H1 (cell line): ENCODE measurements around the gene GLT8D2. TPM values are rescaled to one million over a fixed set of nuclear protein-coding genes. Genes with fewer than 3 reads are reported as not detected.

Experiments
- CHD1 ChIP-seq: IDR thresholded peaks from 2 replicates; pipeline ENCODE4 v1.6.1; 2012; ENCODE audit warnings: low read depth, low read length, improper control_type of control experiment
- SUZ12 ChIP-seq: fragments of 200-600 bp; sonication (generic); IDR thresholded peaks from 2 replicates; pipeline ENCODE4 v1.6.1; 2012; ENCODE audit warnings: mild to moderate bottlenecking, inconsistent platforms, low read length, moderate library complexity, mixed read lengths
- polyA plus RNA-seq, 7 experiments: library from polyadenylated mRNA; depleted of rRNA in 3 of 7; stranded (reverse) in 5 of 7; unstranded in 2 of 7; fragments of >200 nt in 5 of 7; fragments of 200-250 nt in 2 of 7; gene quantifications; 1 replicate in 5 of 7; 2 replicates in 1 of 7; 4 replicates in 1 of 7; pipeline versions ENCODE4 v1.2.1 to v1.2.3, GENCODE V29; 2011 to 2013; ENCODE audit warnings: missing spikeins in 2 of 7, mixed read lengths in 2 of 7
- total RNA-seq: library from RNA; stranded (reverse); fragmentation: NEBNext Ultra II Directional; extraction: Animal tissue kit (Norgen Biotek cat#: 25700); gene quantifications from 2 replicates; pipeline ENCODE4 v1.2.1, GENCODE V29; 2021

GLT8D2 gene
- total and polyA plus RNA-seq, 2 of the 8 experiments (the other 6 are each of a cell fraction or from before 2014, with no cell fraction given), result 6.8 to 9.8 TPM

DNA sequence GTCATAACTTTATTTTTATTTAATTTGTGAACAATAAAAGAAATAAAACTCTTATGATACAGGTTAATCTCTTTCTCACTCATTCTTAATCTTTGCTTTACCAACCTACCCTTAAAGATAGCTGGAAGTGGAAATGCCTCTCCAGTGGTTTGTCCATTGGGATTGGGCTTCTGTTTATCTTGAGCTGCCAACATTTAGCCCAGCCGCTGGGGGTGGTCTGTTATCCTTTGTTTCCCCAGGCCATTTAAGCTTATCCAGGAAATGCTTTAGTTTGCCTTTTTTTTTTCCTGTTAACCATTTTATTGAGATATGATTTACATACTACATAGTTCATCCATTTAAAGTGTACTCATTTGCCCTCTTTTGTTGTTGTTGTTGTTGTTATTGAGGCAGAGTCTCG, 76.1 kb downstream of the GLT8D2 start (continued):
- no peak for TF ChIP-seq CHD1
- no peak for TF ChIP-seq SUZ12
